ENCODE measurements around the gene DPH6. TPM values are rescaled to one million over a fixed set of nuclear protein-coding genes. Genes with fewer than 3 reads are reported as not detected.
A peak's percentile ranks its signal among the peaks of the same experiment; 100 is the strongest.

Gene DPH6
- total RNA-seq, 1 experiment from 2014 or later, result 31.7 TPM

- TF ChIP-seq ZBTB43 (CRISPR knock-in tag; IDR thresholded peaks at IDR 0.05), result no peak
- TF ChIP-seq ELF4 (CRISPR knock-in tag; IDR thresholded peaks at IDR 0.05; ENCODE audit: low read depth), result no peak
These were observed 100.1 kb downstream of the DPH6 start (continued) for GRCh38 chr15:35445891-35446290.

- ChIA-PET POLR2A (interaction anchor here (1.2 kb wide), 1 partner anchor 149 kb away, joined by 3 read pairs; no protein-coding TSS in a partner anchor), CTCF (interaction anchor here (0.6 to 5.4 kb wide), 73 partner anchors 9 to 595 kb away, joined by 3 to 159 read pairs (median 4); partner anchors contain the start of gene AQR)
- TF ChIP-seq ZNF671 (CRISPR knock-in tag; IDR thresholded peaks at IDR 0.05) (no peak), CTCF (IDR thresholded peaks at IDR 0.05) (peak; percentile 76)
- no peak for DNase-seq (ENCODE audit: low spot score)
- Mint-ChIP-seq H3K4me1 (peaks cover 34% of the 10 kb centered on the region), H3K27ac (peak overlapping the region; percentile 65; the same call in 1 of the 2 replicates), H3K36me3 (peaks cover 14% of the 10 kb centered on the region), H3K9me3 (peaks cover 16% of the 10 kb centered on the region), H3K4me3 (no peak overlapping the region), H3K27me3 (ENCODE audit: low read depth) (no peaks in the 10 kb centered on the region)
- peak; percentile 52 for ATAC-seq
These were observed 101.3 kb downstream of the DPH6 start for GRCh38 chr15:35444557-35445204.

GRCh38 chr15:35443376-35443775, 102.6 kb downstream of the DPH6 start:
- Mint-ChIP-seq H3K4me1 (peaks cover 32% of the 10 kb centered on the region), H3K27me3 (ENCODE audit: low read depth) (no peaks in the 10 kb centered on the region), H3K27ac (peak overlapping the region; percentile 85; the same call in 1 of the 2 replicates), H3K36me3 (peaks cover 14% of the 10 kb centered on the region), H3K9me3 (peaks cover 16% of the 10 kb centered on the region), H3K4me3 (no peak overlapping the region)
- CTCF ChIA-PET, result interaction anchor here (0.8 to 5.4 kb wide), 9 partner anchors 15 to 382 kb away, joined by 3 to 159 read pairs (median 3); no protein-coding TSS in a partner anchor
- no peak for DNase-seq (ENCODE audit: low spot score)
- TF ChIP-seq ZNF138 (CRISPR knock-in tag; conservative IDR thresholded peaks at IDR 0.05) (no peak), PRRX2 (CRISPR knock-in tag; IDR thresholded peaks at IDR 0.05) (no peak), ATF3 (CRISPR knock-in tag; conservative IDR thresholded peaks at IDR 0.05) (no peak), ESRRA (CRISPR knock-in tag; IDR thresholded peaks at IDR 0.05; ENCODE audit: borderline replicate concordance) (no peak), RELA (CRISPR knock-in tag; IDR thresholded peaks at IDR 0.05; ENCODE audit: borderline replicate concordance) (no peak), ZNF121 (CRISPR knock-in tag; IDR thresholded peaks at IDR 0.05) (no peak), EMX1 (CRISPR knock-in tag; IDR thresholded peaks at IDR 0.05) (no peak), SOX15 (CRISPR knock-in tag; IDR thresholded peaks at IDR 0.05) (no peak), FOXP1 (CRISPR knock-in tag; IDR thresholded peaks at IDR 0.05; ENCODE audit: borderline replicate concordance) (no peak), ZNF425 (CRISPR knock-in tag; conservative IDR thresholded peaks at IDR 0.05) (no peak), ZNF423 (CRISPR knock-in tag; IDR thresholded peaks at IDR 0.05) (no peak), MXD4 (CRISPR knock-in tag; IDR thresholded peaks at IDR 0.05; ENCODE audit: borderline replicate concordance) (no peak), E2F5 (CRISPR knock-in tag; IDR thresholded peaks at IDR 0.05) (no peak), GRHL2 (CRISPR knock-in tag; IDR thresholded peaks at IDR 0.05; ENCODE audit: insufficient replicate concordance, severe bottlenecking) (no peak), ZNF263 (CRISPR knock-in tag; IDR thresholded peaks at IDR 0.05; ENCODE audit: low read depth) (no peak)
- no peak for ATAC-seq
- POLR2A ChIA-PET, result no interaction called here
